Hippocampal formation (tissue), 2 donors: ENCODE data around the gene CREB5.

Source experiments
- DNase-seq, 2 donors: peaks; one replicate each; lab custom pipeline; 2025; lab: John Stamatoyannopoulos, UW

Gene CREB5

DNA sequence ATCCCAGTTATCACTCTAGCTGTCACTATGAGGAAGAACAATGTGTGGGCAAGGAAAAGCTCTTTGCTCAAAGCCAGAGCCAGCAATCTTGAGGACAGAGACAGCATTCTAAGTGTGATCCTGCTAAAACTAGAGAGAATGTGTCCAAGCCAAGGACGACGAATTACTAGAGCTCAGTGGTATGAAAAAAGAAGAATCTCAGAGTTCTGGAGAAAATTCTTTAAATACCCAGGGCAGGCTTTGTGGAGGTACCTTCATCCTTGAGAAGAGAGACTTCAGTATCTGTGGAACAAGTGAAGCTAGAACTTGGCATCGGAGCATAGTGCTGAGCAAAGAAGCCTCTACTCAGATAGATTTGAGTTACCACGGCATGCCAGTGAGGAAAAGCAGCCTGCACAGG lies 336.0 kb downstream of the CREB5 start:
- DNase-seq: no peak

GRCh38 chr7:28748933-28749584 lies 336.7 kb downstream of the CREB5 start:
- DNase-seq: no peak

DNA sequence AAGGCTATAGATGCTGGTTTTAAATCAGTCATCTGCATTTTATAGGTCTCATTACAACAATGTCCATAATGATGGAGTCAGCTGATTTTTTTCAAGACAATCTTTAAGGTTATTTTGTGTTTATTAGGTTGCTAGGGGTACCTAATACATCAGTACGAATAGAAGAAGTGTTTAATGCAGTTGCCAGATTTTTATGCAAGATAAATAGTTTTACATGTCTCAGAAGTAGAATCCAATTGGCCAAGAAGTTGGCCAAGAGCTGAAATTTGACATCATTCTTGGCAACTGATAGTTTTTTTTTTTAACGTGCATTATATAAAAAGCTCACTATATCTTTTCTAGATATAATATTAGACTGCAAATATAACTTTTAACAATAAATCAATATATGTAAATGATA lies 337.3 kb downstream of the CREB5 start:
- no peak for DNase-seq

DNA sequence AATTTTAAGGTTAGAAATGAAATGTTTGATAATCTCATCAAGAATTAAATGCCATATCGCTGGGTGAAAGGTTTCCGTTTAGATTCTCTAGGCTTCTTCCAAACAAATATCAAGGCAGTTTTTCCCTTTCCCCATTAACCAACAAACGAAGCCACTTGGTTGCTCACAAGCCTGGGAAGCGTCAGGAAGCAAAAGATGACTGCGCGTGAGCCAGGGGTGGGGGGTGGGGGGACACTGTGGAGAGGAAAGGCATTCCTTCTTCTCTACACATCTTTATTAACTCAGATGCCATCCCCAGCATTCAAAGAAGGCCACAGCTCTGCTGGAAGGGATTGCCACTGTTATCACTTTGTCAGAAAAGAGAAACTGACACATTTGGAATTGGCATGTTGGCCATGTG lies 338.7 kb downstream of the CREB5 start:
- no peak for DNase-seq

DNA sequence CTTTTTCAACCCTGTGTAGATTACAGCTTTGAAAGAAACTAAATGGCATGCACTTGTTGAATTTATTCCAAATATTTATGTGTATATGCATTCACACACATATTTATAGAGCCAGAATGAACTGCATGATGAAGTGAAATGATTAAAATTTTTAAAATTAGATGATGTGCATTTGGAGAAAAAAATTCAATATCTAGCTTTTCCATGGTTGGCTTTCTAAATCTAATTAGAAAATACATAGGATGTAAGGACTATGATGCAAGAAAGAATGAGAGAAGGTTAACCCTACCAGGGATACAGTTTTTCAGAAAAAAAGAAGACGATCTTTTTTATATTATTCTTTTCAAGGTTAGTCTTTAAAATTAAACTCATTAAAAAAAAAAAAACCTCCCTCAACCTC lies 341.3 kb downstream of the CREB5 start:
- DNase-seq: no peak

DNA sequence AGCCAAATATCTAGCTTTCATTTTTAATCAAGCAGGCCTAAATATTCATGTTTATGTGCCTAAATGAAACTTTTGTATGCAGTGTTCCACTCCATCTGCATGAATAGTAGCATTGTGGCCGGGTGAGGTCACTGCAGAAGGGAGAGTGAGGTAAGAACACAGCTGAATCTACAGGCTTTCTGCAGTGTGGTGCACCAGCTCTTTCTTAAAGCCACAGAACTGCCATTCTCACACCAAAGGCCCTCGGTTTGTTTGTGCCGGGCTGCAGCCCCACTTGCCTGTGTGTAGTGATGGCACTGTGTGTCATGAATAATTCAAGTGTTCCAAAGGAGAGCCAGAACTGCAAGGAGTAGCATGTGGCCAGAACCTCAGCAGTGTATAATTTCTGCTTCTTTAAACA lies 341.7 kb downstream of the CREB5 start:
- DNase-seq: peak; percentile 85 to 98

DNA sequence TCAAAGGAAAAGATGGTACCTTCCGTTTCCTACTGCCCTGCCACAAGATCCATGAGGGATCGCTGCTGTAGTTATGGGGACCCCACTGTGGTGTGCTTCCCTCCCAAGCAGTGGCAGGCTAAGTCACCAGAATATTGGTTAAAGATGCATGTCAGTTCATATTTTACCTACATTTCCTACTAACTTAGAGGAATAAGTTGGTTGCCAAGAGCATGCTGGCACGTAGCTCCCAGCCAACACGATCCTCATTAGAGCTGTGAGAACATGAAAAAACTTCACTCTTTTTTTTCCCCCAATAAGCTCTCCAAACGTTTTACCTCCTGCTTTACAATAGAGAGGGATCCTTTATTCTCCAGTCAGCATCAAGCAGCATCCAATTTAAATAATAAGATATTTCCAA lies 342.1 kb downstream of the CREB5 start:
- no peak for DNase-seq

- no peak for DNase-seq
These were observed 342.9 kb downstream of the CREB5 start for GRCh38 chr7:28755255-28755654.

- no peak for DNase-seq
These were observed 345.9 kb downstream of the CREB5 start for GRCh38 chr7:28758186-28758585.

DNA sequence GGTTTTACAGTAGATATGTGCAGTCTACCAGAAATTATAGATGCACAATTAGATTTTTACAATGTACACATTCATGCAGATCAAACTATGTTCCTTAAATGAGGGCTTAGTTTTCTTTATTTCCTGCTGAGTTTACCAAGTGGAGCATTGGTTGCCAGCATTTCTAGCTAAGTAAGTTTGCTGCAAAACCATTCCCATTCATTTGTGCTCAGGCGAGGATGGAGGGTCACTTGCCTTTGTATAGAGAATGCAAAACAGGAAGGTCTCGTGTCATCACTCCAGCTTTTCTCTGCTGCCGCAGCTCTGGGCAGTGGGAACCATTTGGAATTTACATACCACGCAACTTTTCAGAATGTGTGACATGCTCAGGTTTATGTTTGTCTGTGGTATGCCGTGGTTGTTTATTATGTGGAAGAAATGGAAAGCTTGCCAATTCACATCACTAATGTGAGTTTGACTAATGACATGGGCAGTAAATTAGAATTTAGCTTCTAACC lies 347.2 kb downstream of the CREB5 start:
- DNase-seq: no peak

DNA sequence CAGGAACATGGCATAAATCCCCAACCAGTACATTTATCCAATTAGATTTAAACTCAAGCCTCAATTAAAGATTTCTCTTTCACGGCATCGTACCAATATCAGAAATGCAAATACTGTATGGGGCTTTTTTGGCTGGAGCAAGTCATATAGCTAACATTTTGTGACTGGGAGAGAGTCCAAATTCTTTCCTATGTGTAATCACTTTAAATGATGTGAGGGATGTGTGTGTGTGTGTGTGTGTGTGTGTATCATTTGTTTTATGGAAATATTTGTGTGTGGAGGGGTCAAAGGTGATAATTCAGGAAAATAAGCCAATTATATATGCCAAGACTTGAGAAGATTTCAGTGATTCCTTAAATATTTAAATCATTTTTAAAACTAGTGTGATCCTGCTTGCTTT lies 349.2 kb downstream of the CREB5 start:
- DNase-seq: no peak

GRCh38 chr7:28762651-28763050 lies 350.3 kb downstream of the CREB5 start:
- DNase-seq: no peak

- no peak for DNase-seq
These were observed 354.0 kb downstream of the CREB5 start for GRCh38 chr7:28766359-28766758.

- DNase-seq: no peak
These were observed 355.0 kb downstream of the CREB5 start for GRCh38 chr7:28767356-28767755.

- DNase-seq: no peak
These were observed 356.3 kb downstream of the CREB5 start for GRCh38 chr7:28768577-28769147.

DNA sequence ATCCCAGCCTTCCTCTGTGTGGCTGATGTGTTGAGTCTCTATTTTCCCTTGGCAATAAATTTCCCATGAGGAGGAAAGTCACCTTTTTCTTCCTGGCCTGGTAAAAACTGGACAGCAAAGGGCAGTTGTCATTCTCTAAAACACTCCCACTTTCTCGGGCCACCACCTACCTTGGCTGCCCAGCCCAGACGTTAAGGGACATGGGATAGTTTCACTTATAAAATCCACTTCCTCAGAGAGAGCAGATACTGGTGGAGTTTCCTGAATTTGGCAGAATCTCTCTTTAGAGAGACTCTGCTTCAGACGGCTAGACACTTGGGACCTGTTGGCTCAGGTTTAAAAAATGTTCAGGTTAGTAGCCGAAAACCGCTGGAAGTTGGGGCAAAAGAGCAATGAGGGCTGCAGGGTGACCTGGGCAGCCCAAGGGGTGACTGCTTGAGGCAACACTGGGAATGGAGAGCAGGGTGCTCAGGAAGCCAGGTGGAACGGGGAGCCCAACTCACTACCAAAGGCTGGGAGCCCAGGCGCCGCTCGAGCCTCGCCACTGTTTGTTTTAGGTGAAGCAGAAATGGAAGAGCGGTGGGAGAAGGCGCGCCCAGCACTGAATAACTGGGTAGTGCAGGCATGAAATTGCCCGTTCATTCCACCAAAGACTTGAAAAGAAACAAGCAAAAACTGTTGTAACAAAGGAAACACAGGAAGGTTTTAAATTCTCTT lies 359.7 kb downstream of the CREB5 start:
- no peak for DNase-seq

GRCh38 chr7:28773423-28774145 lies 361.3 kb downstream of the CREB5 start:
- no peak for DNase-seq

DNA sequence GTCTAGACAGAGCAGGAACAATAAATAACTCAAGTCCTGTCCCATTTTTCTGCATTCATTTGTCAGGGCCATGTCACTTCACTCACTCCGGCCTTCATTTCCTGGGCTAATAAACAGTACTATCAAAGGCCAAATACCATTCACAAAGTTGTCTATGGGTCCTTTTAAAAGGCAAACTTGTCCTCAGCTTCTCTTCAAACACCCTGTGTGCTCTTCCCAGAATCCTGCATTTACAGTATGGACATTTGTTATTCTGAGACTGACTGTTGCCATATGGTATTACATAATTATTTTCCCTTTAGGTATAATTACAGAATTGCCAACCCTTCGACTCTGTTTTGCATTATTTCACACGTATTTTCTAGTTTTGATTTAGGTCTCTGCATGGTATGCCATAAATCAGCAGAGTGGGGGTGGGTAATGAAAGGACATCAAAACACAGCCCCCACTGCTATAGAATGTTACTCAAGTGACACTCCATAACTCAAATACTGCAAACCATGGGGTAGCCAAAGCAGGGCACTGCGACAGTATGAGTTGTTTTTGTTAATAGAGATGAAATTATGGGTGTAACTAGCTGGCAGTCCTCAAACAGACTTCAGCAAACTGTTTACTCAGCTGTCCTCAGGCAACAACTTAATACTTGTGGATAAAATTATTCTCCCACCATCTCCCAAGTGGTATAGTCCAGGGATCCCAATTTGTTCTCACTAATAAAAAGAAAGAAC lies 362.1 kb downstream of the CREB5 start:
- DNase-seq: no peak

- DNase-seq: no peak
These were observed 364.3 kb downstream of the CREB5 start for GRCh38 chr7:28776463-28777157.

DNA sequence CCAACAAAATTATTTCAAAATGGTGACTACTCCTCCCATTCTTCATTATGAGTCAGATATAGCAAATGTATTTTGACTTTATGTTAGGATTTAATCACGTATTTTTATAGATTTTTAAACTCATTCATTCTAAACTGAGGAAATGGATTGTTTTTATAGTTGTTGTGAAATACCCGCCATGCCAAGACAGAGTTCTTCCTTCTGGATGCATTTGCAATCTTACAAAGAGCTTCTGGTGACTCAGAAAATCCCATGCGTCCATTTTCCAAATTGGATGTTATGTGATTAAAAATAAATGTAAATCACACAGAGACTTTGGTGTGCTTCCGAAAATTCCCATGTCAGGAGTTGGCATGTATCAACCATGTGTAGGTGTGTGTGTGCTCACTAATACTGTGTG lies 366.5 kb downstream of the CREB5 start:
- no peak for DNase-seq

DNA sequence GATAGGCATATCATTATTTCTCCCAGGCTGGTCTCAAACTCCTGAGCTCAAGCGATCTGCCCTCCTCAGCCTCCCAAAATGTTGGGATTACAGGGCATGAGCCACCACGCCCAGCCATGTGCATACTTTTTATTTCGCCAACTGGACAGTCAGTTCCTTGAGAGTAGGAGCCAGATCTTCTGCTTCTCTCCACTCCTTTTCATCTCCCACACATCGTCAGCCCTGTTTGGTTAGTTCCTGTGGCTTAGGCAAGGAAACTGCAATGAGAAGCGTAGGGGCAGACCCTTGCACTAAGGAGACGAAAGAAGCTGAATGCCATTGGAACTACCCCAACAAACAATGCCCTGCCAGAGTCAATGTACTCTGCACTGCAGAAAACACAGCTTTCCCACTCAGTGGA lies 367.6 kb downstream of the CREB5 start:
- DNase-seq: no peak
